ENCODE measurements around the gene ARPC4.

Gene ARPC4

GRCh38 chr3:9792405-9793160 is at the start of gene ARPC4, which contains the start of gene TADA3:
ARPC4 (plus strand) TSS chr3:9793082; CDS start chr3:9793122, 40 bp downstream.
TADA3 (minus strand) TSS chr3:9792473; CDS start chr3:9791466, 1,007 bp downstream.
- peak; percentile 82 for DNase-seq (ENCODE audit: low read depth)

GRCh38 chr3:9743548-9743947 is 49.3 kb upstream of the ARPC4 start:
- DNase-seq (ENCODE audit: low read depth): no peak

- no peak for DNase-seq (ENCODE audit: low read depth)
These were observed 48.7 kb upstream of the ARPC4 start for GRCh38 chr3:9744162-9744561.

GRCh38 chr3:9745521-9745920 is 47.4 kb upstream of the ARPC4 start:
- no peak for DNase-seq (ENCODE audit: low read depth)

GRCh38 chr3:9746330-9746729 is 46.6 kb upstream of the ARPC4 start:
- DNase-seq (ENCODE audit: low read depth): peak; percentile 73

- no peak for DNase-seq (ENCODE audit: low read depth)
These were observed 45.6 kb upstream of the ARPC4 start for GRCh38 chr3:9747267-9747666.

GRCh38 chr3:9748031-9748430 is 44.9 kb upstream of the ARPC4 start:
- DNase-seq (ENCODE audit: low read depth): no peak

GRCh38 chr3:9749296-9749644 is 43.6 kb upstream of the ARPC4 start:
- DNase-seq (ENCODE audit: low read depth): no peak

- DNase-seq (ENCODE audit: low read depth): peak; percentile 95
These were observed 43.0 kb upstream of the ARPC4 start, which contains the start of gene OGG1 for GRCh38 chr3:9749645-9750555. OGG1 (plus strand) TSS chr3:9749952; CDS start chr3:9750287, 335 bp downstream.

GRCh38 chr3:9750556-9751411 is 42.1 kb upstream of the ARPC4 start:
- DNase-seq (ENCODE audit: low read depth): no peak

- DNase-seq (ENCODE audit: low read depth): no peak
These were observed 38.2 kb upstream of the ARPC4 start for GRCh38 chr3:9754678-9755077.

- DNase-seq (ENCODE audit: low read depth): no peak
These were observed 35.5 kb upstream of the ARPC4 start for GRCh38 chr3:9757427-9757826.

- no peak for DNase-seq (ENCODE audit: low read depth)
These were observed 31.9 kb upstream of the ARPC4 start for GRCh38 chr3:9760779-9761505.

- no peak for DNase-seq (ENCODE audit: low read depth)
These were observed 31.0 kb upstream of the ARPC4 start for GRCh38 chr3:9761919-9762318.

GRCh38 chr3:9762871-9763270 is 30.0 kb upstream of the ARPC4 start:
- DNase-seq (ENCODE audit: low read depth): no peak

- DNase-seq (ENCODE audit: low read depth): no peak
These were observed 27.0 kb upstream of the ARPC4 start for GRCh38 chr3:9765865-9766264.

GRCh38 chr3:9767418-9767817 is 25.5 kb upstream of the ARPC4 start:
- no peak for DNase-seq (ENCODE audit: low read depth)

GRCh38 chr3:9768141-9768775 is 24.6 kb upstream of the ARPC4 start:
- no peak for DNase-seq (ENCODE audit: low read depth)

GRCh38 chr3:9769012-9769411 is 23.9 kb upstream of the ARPC4 start:
- no peak for DNase-seq (ENCODE audit: low read depth)

- DNase-seq (ENCODE audit: low read depth): no peak
These were observed 23.2 kb upstream of the ARPC4 start, which contains the start of gene CAMK1 for GRCh38 chr3:9769426-9770275. CAMK1 (minus strand) TSS chr3:9769947; CDS start chr3:9767749, 2,198 bp downstream.

Data from non-pigmented ciliary epithelial cell (primary cell).